ENCODE data around the gene GMDS. TPM values are rescaled to one million over a fixed set of nuclear protein-coding genes. Genes with fewer than 3 reads are reported as not detected.

Gene GMDS
- total RNA-seq, 2 experiments from 2014 or later: 29.2 to 34.3 TPM

GRCh38 chr6:1841136-1841535 lies 404.3 kb downstream of the GMDS start:
- DNase-seq: no peak
- ATAC-seq (ENCODE audit: low read depth): no peak
- Mint-ChIP-seq H3K9me3 (peaks cover 2% of the 10 kb centered on the region), H3K4me3 (no peak overlapping the region), H3K36me3 (no peaks in the 10 kb centered on the region), H3K27ac (no peak overlapping the region), H3K27me3 (no peaks in the 10 kb centered on the region), H3K4me1 (no peaks in the 10 kb centered on the region)
- POLR2A ChIA-PET: no interaction called here

DNA sequence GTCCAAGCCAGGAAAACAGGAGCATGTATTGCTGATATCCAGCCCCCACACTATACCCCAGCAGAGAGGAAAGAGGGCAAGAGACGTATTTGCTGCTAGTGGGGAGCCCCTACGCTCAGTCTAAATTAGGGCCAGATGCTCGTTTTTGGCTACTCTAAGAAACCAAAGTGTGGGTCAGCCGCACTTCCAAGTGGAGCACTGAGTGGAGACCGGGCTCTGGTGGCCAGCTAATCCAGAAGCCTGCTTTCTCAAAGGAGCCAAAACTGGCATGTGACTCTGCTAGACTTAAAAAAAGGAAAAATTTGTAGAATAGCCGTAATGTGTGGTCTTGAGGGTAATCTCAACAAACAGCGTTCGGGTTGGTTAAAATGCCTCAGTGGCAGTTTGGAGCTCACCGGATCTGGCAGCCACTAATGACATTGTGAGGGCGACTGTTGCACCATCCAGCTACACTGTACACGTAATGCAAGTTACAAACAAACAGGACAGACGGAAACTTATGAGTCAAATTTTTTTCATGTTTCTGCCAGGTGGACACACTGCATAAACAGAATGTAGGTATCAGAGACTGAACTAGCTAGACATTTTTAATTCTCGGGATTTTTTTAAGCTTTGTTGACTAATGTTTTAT lies 404.8 kb downstream of the GMDS start:
- POLR2A ChIA-PET: no interaction called here
- Mint-ChIP-seq H3K4me3 (no peak overlapping the region), H3K4me1 (no peaks in the 10 kb centered on the region), H3K27ac (no peak overlapping the region), H3K27me3 (no peaks in the 10 kb centered on the region), H3K9me3 (peaks cover 2% of the 10 kb centered on the region), H3K36me3 (no peaks in the 10 kb centered on the region)
- ATAC-seq (ENCODE audit: low read depth) (no peak), DNase-seq (no peak)

- no peaks in the 10 kb centered on the region for H3K9me3 Mint-ChIP-seq
- H3K27me3 Mint-ChIP-seq: no peaks in the 10 kb centered on the region
- no peaks in the 10 kb centered on the region for H3K4me1 Mint-ChIP-seq
- no peaks in the 10 kb centered on the region for H3K36me3 Mint-ChIP-seq
- no peak overlapping the region for H3K4me3 Mint-ChIP-seq
- no peak overlapping the region for H3K27ac Mint-ChIP-seq
- DNase-seq (no peak), ATAC-seq (ENCODE audit: low read depth) (no peak)
- POLR2A ChIA-PET: no interaction called here
Observed at GRCh38 chr6:1839361-1839760, 406.0 kb downstream of the GMDS start.

- H3K9me3 Mint-ChIP-seq: no peaks in the 10 kb centered on the region
- H3K27me3 Mint-ChIP-seq: no peaks in the 10 kb centered on the region
- DNase-seq: no peak
- POLR2A ChIA-PET: no interaction called here
- no peaks in the 10 kb centered on the region for H3K4me1 Mint-ChIP-seq
- no peak for ATAC-seq (ENCODE audit: low read depth)
- no peaks in the 10 kb centered on the region for H3K36me3 Mint-ChIP-seq
- no peak overlapping the region for H3K27ac Mint-ChIP-seq
- H3K4me3 Mint-ChIP-seq: no peak overlapping the region
Observed at GRCh38 chr6:1838604-1839213, 406.7 kb downstream of the GMDS start.

GRCh38 chr6:1837826-1838225 lies 407.6 kb downstream of the GMDS start:
- H3K9me3 Mint-ChIP-seq: no peaks in the 10 kb centered on the region

GRCh38 chr6:1836690-1837089 lies 408.7 kb downstream of the GMDS start:
- H3K9me3 Mint-ChIP-seq: no peaks in the 10 kb centered on the region
- DNase-seq: no peak
- ATAC-seq (ENCODE audit: low read depth): no peak

More at GRCh38 chr6:1837826-1838225, 407.6 kb downstream of the GMDS start:
- no peaks in the 10 kb centered on the region for H3K27me3 Mint-ChIP-seq
- DNase-seq (no peak), ATAC-seq (ENCODE audit: low read depth) (no peak)
- no peak overlapping the region for H3K4me3 Mint-ChIP-seq
- no peaks in the 10 kb centered on the region for H3K36me3 Mint-ChIP-seq
- H3K4me1 Mint-ChIP-seq: no peaks in the 10 kb centered on the region
- H3K27ac Mint-ChIP-seq: no peak overlapping the region
- POLR2A ChIA-PET: no interaction called here

GRCh38 chr6:1834646-1835516 lies 410.5 kb downstream of the GMDS start:
- ATAC-seq (ENCODE audit: low read depth) (no peak), DNase-seq (no peak)
- H3K4me3 Mint-ChIP-seq: no peak overlapping the region
- POLR2A ChIA-PET: no interaction called here
- H3K9me3 Mint-ChIP-seq: peaks cover 2% of the 10 kb centered on the region
- H3K27ac Mint-ChIP-seq: no peak overlapping the region
- H3K36me3 Mint-ChIP-seq: peaks cover 5% of the 10 kb centered on the region
- H3K4me1 Mint-ChIP-seq: no peaks in the 10 kb centered on the region
- no peaks in the 10 kb centered on the region for H3K27me3 Mint-ChIP-seq

More at GRCh38 chr6:1836690-1837089, 408.7 kb downstream of the GMDS start:
- POLR2A ChIA-PET: no interaction called here
- no peak overlapping the region for H3K27ac Mint-ChIP-seq
- no peaks in the 10 kb centered on the region for H3K27me3 Mint-ChIP-seq
- no peak overlapping the region for H3K4me3 Mint-ChIP-seq
- H3K4me1 Mint-ChIP-seq: no peaks in the 10 kb centered on the region
- no peaks in the 10 kb centered on the region for H3K36me3 Mint-ChIP-seq

- POLR2A ChIA-PET: no interaction called here
Observed at GRCh38 chr6:1834207-1834606, 411.2 kb downstream of the GMDS start.

GRCh38 chr6:1832844-1833787 lies 412.3 kb downstream of the GMDS start:
- Mint-ChIP-seq H3K27me3 (no peaks in the 10 kb centered on the region), H3K9me3 (peaks cover 10% of the 10 kb centered on the region), H3K36me3 (peaks cover 13% of the 10 kb centered on the region), H3K4me1 (no peaks in the 10 kb centered on the region), H3K4me3 (no peak overlapping the region), H3K27ac (no peak overlapping the region)
- ATAC-seq (ENCODE audit: low read depth) (no peak), DNase-seq (no peak)
- POLR2A ChIA-PET: no interaction called here

More at GRCh38 chr6:1834207-1834606, 411.2 kb downstream of the GMDS start:
- Mint-ChIP-seq H3K9me3 (peaks cover 2% of the 10 kb centered on the region), H3K36me3 (peaks cover 5% of the 10 kb centered on the region), H3K4me3 (no peak overlapping the region), H3K4me1 (no peaks in the 10 kb centered on the region), H3K27me3 (no peaks in the 10 kb centered on the region), H3K27ac (no peak overlapping the region)
- DNase-seq (no peak), ATAC-seq (ENCODE audit: low read depth) (no peak)

DNA sequence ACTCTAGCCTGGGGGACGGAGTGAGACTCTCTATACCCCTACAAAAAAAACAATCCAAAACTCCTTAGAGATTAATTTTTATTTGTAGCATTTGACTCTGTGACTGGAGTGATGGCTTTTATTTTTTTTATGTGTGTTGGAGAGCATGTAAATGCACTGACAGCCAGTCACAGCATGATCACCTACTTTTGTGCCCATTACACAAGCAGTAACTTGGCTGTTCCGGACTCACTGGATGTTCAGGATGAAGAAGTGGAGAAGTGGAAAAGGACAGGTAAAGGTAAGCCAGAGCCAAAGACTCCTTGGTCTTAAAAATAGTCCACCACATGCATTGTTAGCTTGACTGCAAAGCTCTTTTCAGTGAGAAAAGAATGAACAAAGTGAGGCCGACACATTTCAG lies 413.0 kb downstream of the GMDS start:
- Mint-ChIP-seq H3K27me3 (no peaks in the 10 kb centered on the region), H3K36me3 (peaks cover 18% of the 10 kb centered on the region), H3K27ac (no peak overlapping the region), H3K4me1 (no peaks in the 10 kb centered on the region), H3K9me3 (peaks cover 11% of the 10 kb centered on the region), H3K4me3 (no peak overlapping the region)
- POLR2A ChIA-PET: no interaction called here
- ATAC-seq (ENCODE audit: low read depth) (no peak), DNase-seq (no peak)

GRCh38 chr6:1827984-1828793 lies 417.2 kb downstream of the GMDS start:
- Mint-ChIP-seq H3K4me1 (no peaks in the 10 kb centered on the region), H3K9me3 (peaks cover 11% of the 10 kb centered on the region), H3K27me3 (no peaks in the 10 kb centered on the region), H3K4me3 (no peak overlapping the region), H3K36me3 (peaks cover 21% of the 10 kb centered on the region), H3K27ac (no peak overlapping the region)
- ATAC-seq (ENCODE audit: low read depth) (no peak), DNase-seq (no peak)
- POLR2A ChIA-PET: no interaction called here

DNA sequence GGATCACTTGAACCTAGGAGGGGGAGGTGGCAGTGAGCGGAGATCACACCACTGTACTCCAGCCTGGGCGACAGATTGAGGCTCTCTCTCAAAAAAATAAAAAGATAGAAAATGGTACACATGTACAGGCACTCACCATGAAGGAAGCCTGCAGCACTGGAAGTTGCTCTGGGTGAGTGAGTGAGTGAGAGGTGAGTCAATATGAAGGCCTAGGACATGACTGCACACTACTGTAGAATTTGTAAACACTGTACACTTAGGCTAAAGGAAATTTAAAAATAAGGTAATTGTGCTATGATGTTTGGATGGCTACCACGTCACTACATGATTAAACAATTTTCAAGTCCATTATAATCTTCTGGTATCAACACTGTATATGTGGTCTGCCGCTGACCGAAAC lies 419.5 kb downstream of the GMDS start:
- ATAC-seq (ENCODE audit: low read depth) (no peak), DNase-seq (no peak)
- H3K36me3 Mint-ChIP-seq: peaks cover 19% of the 10 kb centered on the region
- no peaks in the 10 kb centered on the region for H3K4me1 Mint-ChIP-seq
- no peak overlapping the region for H3K27ac Mint-ChIP-seq
- POLR2A ChIA-PET: no interaction called here
- peaks cover 11% of the 10 kb centered on the region for H3K9me3 Mint-ChIP-seq
- no peak overlapping the region for H3K4me3 Mint-ChIP-seq
- no peaks in the 10 kb centered on the region for H3K27me3 Mint-ChIP-seq

Data from activated naive CD8-positive, alpha-beta T cell treated with anti-CD3 and anti-CD28 coated beads, Interleukin-2, amount 10 ng/mL, durations not matched to agents 7 days and 5 days (primary cell).